ENCODE results near the gene TNS3.

TNS3 gene

GRCh38 chr7:47512481-47513176, 69.3 kb downstream of the TNS3 start:
- no peak overlapping the region for H3K4me3 ChIP-seq (ENCODE audit: low read depth, low read length)
- DNase-seq (ENCODE audit: low read depth), result no peak
- TF ChIP-seq, protein P1, sequence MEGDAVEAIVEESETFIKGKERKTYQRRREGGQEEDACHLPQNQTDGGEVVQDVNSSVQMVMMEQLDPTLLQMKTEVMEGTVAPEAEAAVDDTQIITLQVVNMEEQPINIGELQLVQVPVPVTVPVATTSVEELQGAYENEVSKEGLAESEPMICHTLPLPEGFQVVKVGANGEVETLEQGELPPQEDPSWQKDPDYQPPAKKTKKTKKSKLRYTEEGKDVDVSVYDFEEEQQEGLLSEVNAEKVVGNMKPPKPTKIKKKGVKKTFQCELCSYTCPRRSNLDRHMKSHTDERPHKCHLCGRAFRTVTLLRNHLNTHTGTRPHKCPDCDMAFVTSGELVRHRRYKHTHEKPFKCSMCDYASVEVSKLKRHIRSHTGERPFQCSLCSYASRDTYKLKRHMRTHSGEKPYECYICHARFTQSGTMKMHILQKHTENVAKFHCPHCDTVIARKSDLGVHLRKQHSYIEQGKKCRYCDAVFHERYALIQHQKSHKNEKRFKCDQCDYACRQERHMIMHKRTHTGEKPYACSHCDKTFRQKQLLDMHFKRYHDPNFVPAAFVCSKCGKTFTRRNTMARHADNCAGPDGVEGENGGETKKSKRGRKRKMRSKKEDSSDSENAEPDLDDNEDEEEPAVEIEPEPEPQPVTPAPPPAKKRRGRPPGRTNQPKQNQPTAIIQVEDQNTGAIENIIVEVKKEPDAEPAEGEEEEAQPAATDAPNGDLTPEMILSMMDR (IDR thresholded peaks at IDR 0.05; ENCODE audit: low read depth, low read length, missing control alignments), result no peak

- H3K4me3 ChIP-seq (ENCODE audit: low read depth, low read length), result no peak overlapping the region
- TF ChIP-seq, protein P1 (IDR thresholded peaks at IDR 0.05; ENCODE audit: low read depth, low read length, missing control alignments), result no peak
- no peak for DNase-seq (ENCODE audit: low read depth)
Observed at GRCh38 chr7:47511699-47512370, 70.1 kb downstream of the TNS3 start.

GRCh38 chr7:47510786-47511185, 71.1 kb downstream of the TNS3 start:
- H3K4me3 ChIP-seq (ENCODE audit: low read depth, low read length), result no peak overlapping the region
- DNase-seq (ENCODE audit: low read depth), result no peak
- TF ChIP-seq, protein P1 (IDR thresholded peaks at IDR 0.05; ENCODE audit: low read depth, low read length, missing control alignments), result no peak

DNA sequence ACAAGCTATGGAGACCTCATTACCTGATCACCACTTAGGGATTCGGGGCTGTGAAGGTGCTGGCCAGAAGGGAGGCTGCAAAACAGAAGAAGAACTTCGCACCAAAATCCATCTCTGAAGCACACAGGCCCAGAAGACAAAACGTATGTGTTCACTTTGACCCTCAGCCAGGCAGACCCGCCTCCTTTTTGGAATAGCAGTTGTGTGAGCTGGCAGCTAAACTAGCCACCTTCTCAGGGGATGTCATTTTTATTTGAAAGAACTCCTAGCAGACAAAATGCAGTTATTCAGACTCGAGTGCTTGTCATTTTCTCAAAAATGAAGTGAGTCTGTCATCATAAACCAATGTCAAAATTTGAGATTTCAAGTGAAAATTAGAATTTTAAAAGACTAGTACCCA, 71.7 kb downstream of the TNS3 start:
- H3K4me3 ChIP-seq (ENCODE audit: low read depth, low read length), result no peak overlapping the region
- no peak for DNase-seq (ENCODE audit: low read depth)
- TF ChIP-seq, protein P1 (IDR thresholded peaks at IDR 0.05; ENCODE audit: low read depth, low read length, missing control alignments), result no peak

DNA sequence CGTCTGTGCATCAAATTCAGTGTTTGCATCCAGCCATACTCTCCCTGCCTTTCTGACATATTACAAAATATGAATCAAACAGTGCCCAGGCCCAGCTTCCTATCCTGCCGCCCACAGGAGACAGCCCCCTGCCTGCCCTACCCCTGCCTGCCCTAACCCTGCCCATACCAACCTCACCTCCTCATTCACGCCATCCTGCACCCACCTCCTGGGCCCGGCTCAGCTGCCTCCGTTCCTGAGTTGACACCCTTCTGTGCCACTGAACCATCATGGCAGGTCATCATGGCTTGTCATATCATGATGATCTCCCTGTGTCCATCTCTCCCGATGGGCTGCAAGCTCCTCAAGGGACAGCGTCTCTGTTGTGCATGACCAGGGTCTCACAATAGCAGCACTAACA, 72.3 kb downstream of the TNS3 start:
- no peak overlapping the region for H3K4me3 ChIP-seq (ENCODE audit: low read depth, low read length)
- DNase-seq (ENCODE audit: low read depth), result no peak
- TF ChIP-seq, protein P1 (IDR thresholded peaks at IDR 0.05; ENCODE audit: low read depth, low read length, missing control alignments), result no peak

DNA sequence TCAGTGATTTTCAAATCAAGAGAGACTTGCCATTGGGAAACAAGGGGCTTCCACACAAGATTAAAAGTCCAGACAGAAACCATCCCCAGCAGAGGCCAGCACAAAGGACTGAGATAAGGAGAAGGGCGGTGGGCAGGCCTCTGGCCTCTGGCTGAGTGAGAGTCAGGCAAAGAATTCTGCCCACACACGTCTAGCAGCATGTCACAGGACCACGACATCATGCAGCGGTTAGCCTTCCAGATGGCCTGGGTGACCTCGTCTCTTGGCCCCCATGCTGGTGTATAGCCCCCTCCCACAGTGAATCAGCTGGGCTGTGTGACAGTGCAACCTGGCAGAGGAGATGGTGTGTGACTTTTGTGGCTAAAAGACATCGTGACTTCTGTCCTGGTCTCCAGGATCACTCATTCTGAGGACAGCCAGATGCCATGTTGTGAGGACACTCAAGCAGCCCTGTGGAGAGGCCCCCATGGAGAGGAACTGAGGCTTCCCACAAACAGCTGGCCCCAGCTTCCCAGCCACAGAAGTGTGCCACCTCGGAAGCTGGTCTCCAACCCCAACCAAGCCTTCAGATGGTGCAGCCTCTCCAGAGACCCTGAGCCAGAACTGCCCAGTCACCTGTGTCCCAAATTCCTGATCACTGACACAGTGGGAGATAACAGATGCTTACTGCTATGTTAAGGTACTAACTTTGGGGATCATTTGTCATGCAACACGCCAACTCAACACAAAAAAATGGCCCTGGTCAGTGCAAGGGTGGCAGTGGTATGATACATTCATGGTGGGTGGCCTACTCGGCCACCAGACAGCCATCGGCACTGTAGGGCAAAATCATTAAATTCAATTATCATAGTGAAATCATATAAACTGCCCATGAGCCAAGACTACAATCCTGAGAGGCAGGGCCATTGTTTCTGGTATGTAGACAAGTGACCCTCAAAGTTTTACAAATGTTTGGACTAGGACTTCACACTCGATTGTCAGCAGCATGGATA, 73.2 kb downstream of the TNS3 start:
- DNase-seq (ENCODE audit: low read depth), result no peak
- H3K4me3 ChIP-seq (ENCODE audit: low read depth, low read length), result no peak overlapping the region
- TF ChIP-seq, protein P1 (IDR thresholded peaks at IDR 0.05; ENCODE audit: low read depth, low read length, missing control alignments), result no peak
